DOHH2 (cell line): ENCODE measurements around the gene RNF212.

ENCODE experiments used
- H3F3A ChIP-seq: fragments of 200-600 bp; sonication (generic), shearing (Covaris generic); 2 replicates; pipeline ENCODE4 v1.6.0; 2016; ENCODE audit warnings: antibody characterized with exemption, mild to moderate bottlenecking; ENCODE audit not compliant: control insufficient read depth, insufficient read depth
- H3K27ac ChIP-seq: fragments of 200-600 bp; sonication (generic); 2 replicates; pipeline ENCODE4 v1.5.1; 2014; ENCODE audit warnings: low read depth, mild to moderate bottlenecking, low read length, moderate library complexity
- H3K27me3 ChIP-seq: fragments of 200-600 bp; sonication (generic); 2 replicates; pipeline ENCODE4 v1.6.1; 2014; ENCODE audit warnings: mild to moderate bottlenecking, low read length, mixed read lengths; ENCODE audit not compliant: control insufficient read depth
- H3K36me3 ChIP-seq: fragments of 200-600 bp; sonication (generic); 2 replicates; pipeline ENCODE4 v1.6.1; 2014; ENCODE audit warnings: mild to moderate bottlenecking, low read length, moderate library complexity, mixed read lengths; ENCODE audit not compliant: control insufficient read depth
- H3K4me1 ChIP-seq: fragments of 200-600 bp; sonication (generic); 2 replicates; pipeline ENCODE4 v1.6.1; 2014; ENCODE audit warnings: mild to moderate bottlenecking, low read length, mixed read lengths; ENCODE audit not compliant: control insufficient read depth
- H3K4me2 ChIP-seq: fragments of 200-600 bp; sonication (generic); 2 replicates; pipeline ENCODE4 v1.6.0; 2014; ENCODE audit warnings: mild to moderate bottlenecking, low read length, moderate library complexity
- H3K4me3 ChIP-seq: fragments of 200-600 bp; sonication (generic); 2 replicates; pipeline ENCODE4 v1.5.1; 2014; ENCODE audit warnings: mild to moderate bottlenecking, low read length, mixed read lengths
- H3K79me2 ChIP-seq: fragments of 200-600 bp; sonication (generic); 2 replicates; pipeline ENCODE4 v1.6.1; 2014; ENCODE audit warnings: mild to moderate bottlenecking, low read length, mixed read lengths; ENCODE audit not compliant: control insufficient read depth
- H3K9me2 ChIP-seq: fragments of 200-600 bp; sonication (generic); replicated peaks from 2 replicates; pipeline ENCODE4 v1.6.1; 2014; ENCODE audit warnings: mild to moderate bottlenecking, low read length, mixed read lengths; ENCODE audit not compliant: control insufficient read depth
- H3K9me3 ChIP-seq: fragments of 200-600 bp; sonication (generic); 2 replicates; pipeline ENCODE4 v1.6.1; 2014; ENCODE audit warnings: antibody characterized with exemption, low read length, mixed read lengths; ENCODE audit not compliant: control insufficient read depth, insufficient read depth
- H4K20me1 ChIP-seq: fragments of 200-600 bp; sonication (generic); 2 replicates; pipeline ENCODE4 v1.6.0; 2014; ENCODE audit warnings: low read depth, mild to moderate bottlenecking, antibody characterized with exemption, low read length, moderate library complexity; ENCODE audit not compliant: control insufficient read depth, insufficient read depth
- EZH2phosphoT487 ChIP-seq: fragments of 200-600 bp; sonication (generic); IDR thresholded peaks from 2 replicates; pipeline ENCODE4 v1.6.1; 2017; ENCODE audit warnings: borderline replicate concordance, mild to moderate bottlenecking, antibody characterized with exemption, low read length, moderate library complexity, mixed read lengths
- TF ChIP-seq, protein P1 (sequence below): fragments of 200-600 bp; sonication (generic); IDR thresholded peaks from one replicate; pipeline ENCODE4 v1.5.1; 2014; ENCODE audit warnings: antibody characterized with exemption, mild to moderate bottlenecking, low read depth, low read length; ENCODE audit not compliant: poor library complexity, severe bottlenecking

RNF212 gene

DNA sequence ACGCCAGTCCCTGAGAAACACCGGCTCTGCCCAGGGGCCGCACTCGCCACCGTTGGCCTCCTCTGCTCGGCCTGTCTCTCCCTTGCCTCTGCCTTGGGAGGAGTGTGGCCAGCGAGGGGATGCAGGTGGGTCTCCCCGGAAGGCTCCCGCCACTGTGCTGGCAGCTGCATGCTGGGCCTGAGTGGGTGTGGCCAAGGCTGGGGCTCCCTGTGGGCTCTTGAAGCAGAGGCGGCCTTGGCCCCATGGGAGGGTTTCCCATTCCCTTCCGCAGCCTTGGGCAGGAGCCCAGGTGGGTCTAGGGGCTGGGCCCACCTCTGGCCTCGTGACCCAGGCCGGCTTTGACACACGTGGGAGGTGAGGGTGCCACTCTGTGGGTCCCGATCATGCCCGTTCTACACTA lies 82.8 kb downstream of the RNF212 start:
- no peak overlapping the region for H3K27ac ChIP-seq
- no peak overlapping the region for H3K4me3 ChIP-seq
- H3F3A ChIP-seq, result peaks cover 4% of the 10 kb centered on the region; the same call in 1 of the 2 replicates
- H3K4me1 ChIP-seq, result peaks cover 14% of the 10 kb centered on the region
- TF ChIP-seq EZH2phosphoT487, result no peak
- TF ChIP-seq, protein P1, sequence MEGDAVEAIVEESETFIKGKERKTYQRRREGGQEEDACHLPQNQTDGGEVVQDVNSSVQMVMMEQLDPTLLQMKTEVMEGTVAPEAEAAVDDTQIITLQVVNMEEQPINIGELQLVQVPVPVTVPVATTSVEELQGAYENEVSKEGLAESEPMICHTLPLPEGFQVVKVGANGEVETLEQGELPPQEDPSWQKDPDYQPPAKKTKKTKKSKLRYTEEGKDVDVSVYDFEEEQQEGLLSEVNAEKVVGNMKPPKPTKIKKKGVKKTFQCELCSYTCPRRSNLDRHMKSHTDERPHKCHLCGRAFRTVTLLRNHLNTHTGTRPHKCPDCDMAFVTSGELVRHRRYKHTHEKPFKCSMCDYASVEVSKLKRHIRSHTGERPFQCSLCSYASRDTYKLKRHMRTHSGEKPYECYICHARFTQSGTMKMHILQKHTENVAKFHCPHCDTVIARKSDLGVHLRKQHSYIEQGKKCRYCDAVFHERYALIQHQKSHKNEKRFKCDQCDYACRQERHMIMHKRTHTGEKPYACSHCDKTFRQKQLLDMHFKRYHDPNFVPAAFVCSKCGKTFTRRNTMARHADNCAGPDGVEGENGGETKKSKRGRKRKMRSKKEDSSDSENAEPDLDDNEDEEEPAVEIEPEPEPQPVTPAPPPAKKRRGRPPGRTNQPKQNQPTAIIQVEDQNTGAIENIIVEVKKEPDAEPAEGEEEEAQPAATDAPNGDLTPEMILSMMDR, result no peak
- H3K9me3 ChIP-seq, result no peaks in the 10 kb centered on the region
- no peaks in the 10 kb centered on the region for H3K27me3 ChIP-seq
- H3K36me3 ChIP-seq, result no peaks in the 10 kb centered on the region
- H3K4me2 ChIP-seq, result no peak overlapping the region
- H3K79me2 ChIP-seq, result no peaks in the 10 kb centered on the region
- H3K9me2 ChIP-seq, result no peaks in the 10 kb centered on the region
- no peaks in the 10 kb centered on the region for H4K20me1 ChIP-seq

DNA sequence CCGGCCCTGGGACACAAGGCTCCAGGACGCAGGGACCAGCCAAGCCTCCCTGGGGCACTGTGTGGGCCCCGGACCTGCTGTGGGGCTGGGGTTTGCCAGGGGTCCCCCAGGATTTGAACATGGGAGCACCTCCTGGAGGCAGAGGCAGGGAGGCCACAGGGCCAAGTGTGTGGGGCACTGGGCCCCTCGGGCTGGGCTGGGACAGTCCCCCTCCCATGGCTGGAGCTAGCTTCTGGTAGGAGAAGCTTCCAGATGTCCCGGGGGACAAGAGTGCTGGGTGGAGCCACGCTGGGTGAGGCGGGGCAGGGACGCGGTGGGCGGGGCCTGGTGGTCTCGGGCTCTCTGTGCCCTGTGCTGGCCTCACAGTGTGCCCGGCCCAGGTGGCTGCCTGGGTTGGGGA lies 83.3 kb downstream of the RNF212 start:
- Histone ChIP-seq H3K27ac (no peak overlapping the region), H3F3A (peaks cover 4% of the 10 kb centered on the region; the same call in 1 of the 2 replicates), H3K9me2 (no peaks in the 10 kb centered on the region), H3K4me3 (no peak overlapping the region), H4K20me1 (no peaks in the 10 kb centered on the region), H3K4me1 (peaks cover 16% of the 10 kb centered on the region), H3K4me2 (no peak overlapping the region), H3K36me3 (no peaks in the 10 kb centered on the region), H3K79me2 (no peaks in the 10 kb centered on the region), H3K9me3 (no peaks in the 10 kb centered on the region), H3K27me3 (no peaks in the 10 kb centered on the region)
- TF ChIP-seq, protein P1, result no peak
- TF ChIP-seq EZH2phosphoT487, result no peak

GRCh38 chr4:1029529-1029928 lies 83.8 kb downstream of the RNF212 start:
- no peak overlapping the region for H3K4me3 ChIP-seq
- TF ChIP-seq EZH2phosphoT487, result no peak
- TF ChIP-seq, protein P1, result no peak
- no peaks in the 10 kb centered on the region for H3K9me3 ChIP-seq
- peaks cover 4% of the 10 kb centered on the region; the same call in 1 of the 2 replicates for H3F3A ChIP-seq
- H3K4me1 ChIP-seq, result peaks cover 16% of the 10 kb centered on the region
- no peaks in the 10 kb centered on the region for H3K36me3 ChIP-seq
- no peaks in the 10 kb centered on the region for H3K79me2 ChIP-seq
- no peaks in the 10 kb centered on the region for H4K20me1 ChIP-seq
- no peak overlapping the region for H3K4me2 ChIP-seq
- H3K27ac ChIP-seq, result no peak overlapping the region
- no peaks in the 10 kb centered on the region for H3K27me3 ChIP-seq
- no peaks in the 10 kb centered on the region for H3K9me2 ChIP-seq
